ENCODE data around the gene KDF1. TPM values are rescaled to one million over a fixed set of nuclear protein-coding genes. Genes with fewer than 3 reads are reported as not detected.

KDF1 gene
- total RNA-seq, 3 donors from 2014 or later (not counting 1 experiment from before 2014, with no cell fraction given), result 0.20 to 0.52 TPM; not detected in 1

- H3K36me3 ChIP-seq (ENCODE audit: control insufficient read depth, insufficient read depth, low read length), result no peaks in the 10 kb centered on the region
- no peak for DNase-seq
These were observed 46.3 kb downstream of the KDF1 start, which contains the start of gene NR0B2 for GRCh38 chr1:26913754-26914619. TSS of gene NR0B2 (minus strand) at chr1:26913975. CDS start at chr1:26913940, 35 bp downstream.

GRCh38 chr1:26913389-26913753, 46.9 kb downstream of the KDF1 start:
- H3K27ac ChIP-seq (ENCODE audit: low read length), result no peak overlapping the region
- no peaks in the 10 kb centered on the region for H3K9me3 Mint-ChIP-seq
- no peak for DNase-seq
- no peaks in the 10 kb centered on the region for H3K36me3 ChIP-seq (ENCODE audit: control insufficient read depth, insufficient read depth, low read length)
- no peaks in the 10 kb centered on the region for H3K27me3 Mint-ChIP-seq (ENCODE audit: low read depth in 2 of 2)
- no peak overlapping the region for H3K27ac Mint-ChIP-seq
- no peak overlapping the region for H3K4me3 Mint-ChIP-seq
- H3K9me3 ChIP-seq (ENCODE audit: control insufficient read depth, insufficient read depth, low read length), result no peaks in the 10 kb centered on the region
- no peaks in the 10 kb centered on the region for H3K27me3 ChIP-seq (ENCODE audit: control insufficient read depth, insufficient read depth, low read length)
- intact Hi-C loops (cut with micrococcal nuclease), result no loop called here
- TF ChIP-seq CTCF (IDR thresholded peaks at IDR 0.05), result no peak
- H3K36me3 Mint-ChIP-seq, result no peaks in the 10 kb centered on the region
- 79% methylated on average over 5 of the region's 5 CpGs for WGBS (ENCODE audit: insufficient coverage)
- no peak overlapping the region for H3K4me3 ChIP-seq (ENCODE audit: low read length)
- no peaks in the 10 kb centered on the region for H3K4me1 ChIP-seq (ENCODE audit: control insufficient read depth, insufficient read depth, low read length)
- ATAC-seq, result no peak
- H3K4me1 Mint-ChIP-seq, result no peaks in the 10 kb centered on the region

More at GRCh38 chr1:26913754-26914619, 46.3 kb downstream of the KDF1 start, which contains the start of gene NR0B2:
- H3K4me3 Mint-ChIP-seq, result no peak within 1 kb of the TSS
- no peaks in the 10 kb centered on the region for H3K4me1 ChIP-seq (ENCODE audit: control insufficient read depth, insufficient read depth, low read length)
- intact Hi-C loops (cut with micrococcal nuclease), result no loop called here
- no peaks in the 10 kb centered on the region for H3K27me3 Mint-ChIP-seq (ENCODE audit: low read depth in 2 of 2)
- no peak within 1 kb of the TSS for H3K27ac ChIP-seq (ENCODE audit: low read length)
- no peaks in the 10 kb centered on the region for H3K4me1 Mint-ChIP-seq
- H3K27me3 ChIP-seq (ENCODE audit: control insufficient read depth, insufficient read depth, low read length), result no peaks in the 10 kb centered on the region
- 92% methylated on average over 16 of the region's 16 CpGs for WGBS (ENCODE audit: insufficient coverage)
- TF ChIP-seq CTCF (IDR thresholded peaks at IDR 0.05), result no peak
- no peaks in the 10 kb centered on the region for H3K36me3 Mint-ChIP-seq
- ATAC-seq, result no peak
- H3K9me3 Mint-ChIP-seq, result no peaks in the 10 kb centered on the region
- no peaks in the 10 kb centered on the region for H3K9me3 ChIP-seq (ENCODE audit: control insufficient read depth, insufficient read depth, low read length)
- no peak within 1 kb of the TSS for H3K27ac Mint-ChIP-seq
- no peak within 1 kb of the TSS for H3K4me3 ChIP-seq (ENCODE audit: low read length)

GRCh38 chr1:26912147-26912490, 48.1 kb downstream of the KDF1 start:
- no peaks in the 10 kb centered on the region for H3K9me3 Mint-ChIP-seq
- no peak overlapping the region for H3K27ac Mint-ChIP-seq
- no peak overlapping the region for H3K4me3 ChIP-seq (ENCODE audit: low read length)
- H3K27me3 ChIP-seq (ENCODE audit: control insufficient read depth, insufficient read depth, low read length), result no peaks in the 10 kb centered on the region
- H3K36me3 Mint-ChIP-seq, result no peaks in the 10 kb centered on the region
- H3K9me3 ChIP-seq (ENCODE audit: control insufficient read depth, insufficient read depth, low read length), result no peaks in the 10 kb centered on the region
- no peaks in the 10 kb centered on the region for H3K4me1 Mint-ChIP-seq
- no peaks in the 10 kb centered on the region for H3K36me3 ChIP-seq (ENCODE audit: control insufficient read depth, insufficient read depth, low read length)
- ATAC-seq (no peak), DNase-seq (no peak)
- WGBS (ENCODE audit: insufficient coverage), result no CpG with 5 or more reads among the region's 2 CpGs
- H3K4me1 ChIP-seq (ENCODE audit: control insufficient read depth, insufficient read depth, low read length), result no peaks in the 10 kb centered on the region
- peaks cover 0 to under 1% of the 10 kb centered on the region in 2 donors for H3K27me3 Mint-ChIP-seq (ENCODE audit: low read depth in 2 of 2)
- H3K4me3 Mint-ChIP-seq, result no peak overlapping the region
- no peak overlapping the region for H3K27ac ChIP-seq (ENCODE audit: low read length)
- intact Hi-C loops (cut with micrococcal nuclease), result no loop called here
- no peak for TF ChIP-seq CTCF (IDR thresholded peaks at IDR 0.05)

Data from natural killer cell (primary cell).